Thymus (tissue), 11 donors: ENCODE measurements around the gene CACUL1. TPM values are rescaled to one million over a fixed set of nuclear protein-coding genes. Genes with fewer than 3 reads are reported as not detected.
A peak's percentile ranks its signal among the peaks of the same experiment; 100 is the strongest.

ENCODE experiments used
- DNase-seq, 9 donors: peaks; one replicate each; pipeline ENCODE4 v3.0.0-alpha.2; 2013; ENCODE audit warnings: low spot score in 9 of 9, low read depth in 6 of 9, missing footprints in 1 of 9
- H3K27ac ChIP-seq, 2 donors: one replicate each; pipeline ENCODE4 v1.5.1; 2013; ENCODE audit warnings: control low read depth in 1 of 2, low read depth in 1 of 2, low read length in 1 of 2, mild to moderate bottlenecking in 1 of 2, moderate library complexity in 1 of 2
- H3K27me3 ChIP-seq, 2 donors: one replicate each; pipeline ENCODE4 v1.5.1; 2013; ENCODE audit warnings: low read length in 1 of 2; ENCODE audit not compliant: control insufficient read depth in 2 of 2, insufficient read depth in 1 of 2
- H3K36me3 ChIP-seq, 2 donors: one replicate each; pipeline ENCODE4 v1.5.1; 2013; ENCODE audit warnings: low read length in 1 of 2, mild to moderate bottlenecking in 1 of 2, moderate library complexity in 1 of 2; ENCODE audit not compliant: control insufficient read depth in 2 of 2, insufficient read depth in 2 of 2
- H3K4me1 ChIP-seq, 2 donors: one replicate each; pipeline ENCODE4 v1.5.1; 2013; ENCODE audit warnings: low read length in 2 of 2; ENCODE audit not compliant: control insufficient read depth in 2 of 2, insufficient read depth in 2 of 2
- H3K4me3 ChIP-seq, 2 donors: one replicate each; pipeline ENCODE4 v1.5.1; 2013; ENCODE audit warnings: low read length in 2 of 2, control low read depth in 1 of 2, mild to moderate bottlenecking in 1 of 2
- H3K9me3 ChIP-seq, 2 donors: one replicate each; pipeline ENCODE4 v1.5.1; 2013; ENCODE audit warnings: low read length in 1 of 2, mild to moderate bottlenecking in 1 of 2; ENCODE audit not compliant: control insufficient read depth in 2 of 2, insufficient read depth in 1 of 2
- WGBS: extraction: QIAGEN DNeasy Blood & Tissue Kit; methylation state at CpG from one replicate; pipeline ENCODE4 v1.1.7; 2013; 5-methylcytosine and 5-hydroxymethylcytosine counted together
- polyA plus RNA-seq: library from polyadenylated mRNA; stranded (reverse); fragments of 200-250 nt; gene quantifications from one replicate; pipeline ENCODE4 v1.2.3, GENCODE V29; 2013
- total RNA-seq: library from RNA; stranded (reverse); fragments of 120-200 nt; gene quantifications from one replicate; pipeline ENCODE4 v1.2.4, GENCODE V29; 2013
- donor health status: healthy.

Gene CACUL1
- total and polyA plus RNA-seq, 2 donors: 9.9 to 15.4 TPM

DNA sequence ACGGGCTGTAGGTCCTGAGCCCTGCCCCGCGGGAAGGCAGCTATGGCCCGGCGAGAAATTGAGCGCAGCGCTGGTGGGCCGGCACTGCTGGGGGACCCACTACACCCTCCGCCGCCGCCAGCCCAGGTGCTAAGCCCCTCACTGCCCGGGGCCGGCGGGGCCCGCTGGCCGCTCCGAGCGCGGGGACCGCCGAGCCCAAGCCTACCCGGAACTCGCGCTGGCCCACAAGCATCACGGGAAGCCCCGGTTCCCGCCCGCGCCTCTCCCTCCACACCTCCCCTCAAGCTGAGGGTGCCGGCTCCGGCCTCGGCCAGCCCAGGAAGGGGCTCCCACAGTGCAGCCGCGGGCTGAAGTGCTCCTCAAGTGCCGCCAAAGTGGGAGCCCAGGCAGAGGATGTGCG, 5.5 kb upstream of the CACUL1 start:
- H3K27me3 ChIP-seq: peaks cover 0 to 10% of the 10 kb centered on the region in 2 donors
- peaks cover 0 to 8% of the 10 kb centered on the region in 2 donors for H3K4me1 ChIP-seq
- no peaks in the 10 kb centered on the region for H3K9me3 ChIP-seq
- no peak overlapping the region for H3K27ac ChIP-seq
- no peak overlapping the region for H3K4me3 ChIP-seq
- WGBS: 98% methylated on average over 36 of the region's 36 CpGs
- H3K36me3 ChIP-seq: no peaks in the 10 kb centered on the region
- no peak for DNase-seq

DNA sequence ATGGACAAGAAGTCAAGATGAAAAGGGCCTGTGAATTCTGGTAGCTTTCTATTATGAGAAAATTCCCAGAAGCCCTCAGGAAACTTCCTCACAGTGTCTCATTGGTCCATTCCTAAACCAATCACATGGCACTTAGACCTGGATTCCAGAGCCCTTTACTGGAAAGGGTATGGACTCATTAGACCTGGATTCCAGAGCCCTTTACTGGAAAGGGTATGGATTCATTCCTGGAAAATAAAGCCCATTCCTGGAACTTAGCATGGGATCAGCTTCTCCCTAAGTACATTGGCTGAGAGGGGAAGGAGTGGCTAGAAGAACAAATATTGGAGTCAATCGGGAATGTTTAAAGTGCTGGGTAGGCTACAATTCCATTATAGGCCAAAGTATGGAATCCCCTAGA, 3.7 kb upstream of the CACUL1 start:
- H3K27me3 ChIP-seq: peaks cover 0 to 11% of the 10 kb centered on the region in 2 donors
- no peak overlapping the region for H3K27ac ChIP-seq
- H3K36me3 ChIP-seq: no peaks in the 10 kb centered on the region
- peaks cover 3 to 14% of the 10 kb centered on the region in 2 donors for H3K4me1 ChIP-seq
- DNase-seq: no peak
- WGBS: 91% methylated on average over 1 of the region's 1 CpG
- no peak overlapping the region for H3K4me3 ChIP-seq
- no peaks in the 10 kb centered on the region for H3K9me3 ChIP-seq

DNA sequence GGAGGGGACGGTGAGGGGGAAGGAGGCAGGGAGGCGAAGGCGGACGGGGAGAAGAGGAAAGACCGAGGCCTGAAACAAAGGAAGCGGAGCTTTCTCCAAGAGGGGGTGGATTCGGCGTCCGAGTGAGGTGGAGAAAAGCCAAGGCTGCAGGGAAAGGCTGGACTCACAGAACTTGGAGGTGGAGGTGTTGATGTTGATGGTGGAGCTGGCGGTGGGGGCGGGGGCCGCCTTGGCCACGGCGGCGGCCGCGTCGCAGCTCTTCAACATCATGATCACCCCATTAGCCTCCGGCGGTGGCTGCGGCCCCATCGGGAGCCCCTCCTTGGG, 578 bp downstream of the CACUL1 start:
- Histone ChIP-seq H3K4me1 (peaks cover 9 to 20% of the 10 kb centered on the region in 2 donors), H3K27me3 (peaks cover 0 to 11% of the 10 kb centered on the region in 2 donors), H3K4me3 (peak overlapping the region; percentile 93 to 97), H3K9me3 (no peaks in the 10 kb centered on the region), H3K27ac (peak overlapping the region; percentile 95 to 96), H3K36me3 (no peaks in the 10 kb centered on the region)
- peak in 5 of 9 donors; percentile 29 to 45 (median 38) for DNase-seq
- under 1% methylated on average over 22 of the region's 22 CpGs for WGBS

DNA sequence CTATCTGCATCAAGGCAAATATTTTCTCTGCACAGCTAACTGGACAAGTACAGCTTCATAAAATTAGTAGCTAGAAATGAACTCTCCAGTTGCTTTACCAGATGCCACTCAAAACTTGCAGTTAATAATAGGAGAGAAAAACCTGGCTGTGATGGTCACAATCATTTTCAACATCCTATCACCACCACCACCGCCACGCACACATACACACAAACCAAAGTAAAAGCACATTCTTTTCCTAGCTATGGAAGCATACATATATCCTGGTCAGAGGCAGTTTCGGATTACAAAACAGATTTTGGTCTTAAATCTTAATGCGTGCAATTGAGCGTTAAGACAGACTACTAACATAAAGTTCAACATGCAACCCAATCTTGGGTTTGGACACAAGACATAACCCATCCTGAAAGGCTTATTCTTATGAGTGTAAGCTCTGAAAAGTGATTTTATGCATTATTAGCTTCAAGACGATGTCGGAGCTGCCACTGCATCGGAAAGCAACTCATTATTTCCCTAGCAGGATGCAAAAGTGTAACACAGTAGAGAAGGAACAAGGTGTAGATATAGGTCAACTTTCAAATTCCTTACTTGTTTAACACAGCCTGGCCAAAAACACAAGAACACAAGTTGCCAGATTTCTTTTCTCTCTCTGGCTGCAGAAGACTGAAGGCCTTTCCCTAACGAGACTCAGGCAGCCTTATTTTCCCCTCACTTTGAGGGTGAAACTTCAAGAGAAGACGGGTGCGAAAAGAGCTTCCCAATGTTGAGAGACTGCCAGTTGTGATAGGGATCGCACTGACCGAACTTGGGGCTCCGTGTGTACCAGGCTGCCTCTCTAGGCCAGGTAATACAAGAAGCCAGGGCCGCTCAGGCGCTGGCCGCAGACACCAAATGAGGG, 1.2 kb downstream of the CACUL1 start:
- H3K4me1 ChIP-seq: peaks cover 9 to 20% of the 10 kb centered on the region in 2 donors

DNA sequence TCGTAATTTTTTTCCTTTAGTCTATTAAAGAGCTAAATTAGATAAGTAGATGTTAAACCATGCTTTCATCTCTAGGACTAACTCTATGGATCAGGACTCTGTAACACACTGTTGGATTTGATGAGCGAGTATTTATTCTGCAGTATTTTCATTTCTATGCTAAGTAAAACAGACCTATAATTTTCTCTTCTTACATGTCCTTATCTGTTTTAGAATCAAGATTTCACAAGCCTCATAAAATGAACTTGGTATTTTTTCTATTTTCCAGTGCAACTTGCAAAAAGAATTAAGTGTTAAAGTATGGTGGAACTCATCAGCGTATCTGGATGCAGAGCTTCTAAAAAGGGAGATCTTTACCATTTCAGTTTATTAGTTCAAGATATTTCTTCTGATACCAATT, 2.4 kb downstream of the CACUL1 start:
- Histone ChIP-seq H3K4me3 (no peak overlapping the region), H3K4me1 (peaks cover 9 to 20% of the 10 kb centered on the region in 2 donors), H3K27me3 (peaks cover 0 to 11% of the 10 kb centered on the region in 2 donors), H3K9me3 (no peaks in the 10 kb centered on the region), H3K27ac (no peak overlapping the region), H3K36me3 (peaks cover 4 to 5% of the 10 kb centered on the region in 2 donors)
- no peak for DNase-seq
- 95% methylated on average over 3 of the region's 3 CpGs for WGBS

More for the DNA sequence above, 1.2 kb downstream of the CACUL1 start:
- H3K36me3 ChIP-seq: peaks cover 0 to 3% of the 10 kb centered on the region in 2 donors
- H3K9me3 ChIP-seq: no peaks in the 10 kb centered on the region
- peaks cover 0 to 11% of the 10 kb centered on the region in 2 donors for H3K27me3 ChIP-seq
- H3K4me3 ChIP-seq: peak overlapping the region; percentile 93 to 97
- peak in 1 of 9 donors; percentile 64 for DNase-seq
- H3K27ac ChIP-seq: peak overlapping the region; percentile 33 to 95
- 8% methylated on average over 17 of the region's 17 CpGs for WGBS

DNA sequence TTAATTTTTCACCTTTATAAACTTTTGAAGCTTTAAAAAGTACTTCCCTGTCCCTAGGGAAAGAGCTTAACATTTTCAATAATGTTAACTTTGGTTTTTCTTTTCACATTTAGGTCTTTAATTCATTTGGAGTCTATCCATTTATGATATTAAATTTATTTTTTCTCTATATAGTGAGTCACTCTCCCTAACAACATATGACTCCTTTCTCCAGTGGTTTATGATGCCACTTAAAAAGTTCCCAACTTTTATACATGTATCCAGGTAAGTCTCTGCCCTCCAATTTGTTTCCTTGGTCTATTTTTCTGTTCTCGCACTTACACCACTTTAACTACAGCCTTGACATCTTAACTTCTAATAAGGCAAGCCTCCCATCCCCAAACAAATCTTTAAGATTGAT, 3.5 kb downstream of the CACUL1 start:
- Histone ChIP-seq H3K27me3 (peaks cover 0 to 11% of the 10 kb centered on the region in 2 donors), H3K9me3 (no peaks in the 10 kb centered on the region), H3K27ac (no peak overlapping the region), H3K36me3 (peaks cover 4 to 5% of the 10 kb centered on the region in 2 donors), H3K4me3 (no peak overlapping the region), H3K4me1 (peaks cover 9 to 20% of the 10 kb centered on the region in 2 donors)
- DNase-seq: no peak
- 100% methylated on average over 1 of the region's 1 CpG for WGBS

DNA sequence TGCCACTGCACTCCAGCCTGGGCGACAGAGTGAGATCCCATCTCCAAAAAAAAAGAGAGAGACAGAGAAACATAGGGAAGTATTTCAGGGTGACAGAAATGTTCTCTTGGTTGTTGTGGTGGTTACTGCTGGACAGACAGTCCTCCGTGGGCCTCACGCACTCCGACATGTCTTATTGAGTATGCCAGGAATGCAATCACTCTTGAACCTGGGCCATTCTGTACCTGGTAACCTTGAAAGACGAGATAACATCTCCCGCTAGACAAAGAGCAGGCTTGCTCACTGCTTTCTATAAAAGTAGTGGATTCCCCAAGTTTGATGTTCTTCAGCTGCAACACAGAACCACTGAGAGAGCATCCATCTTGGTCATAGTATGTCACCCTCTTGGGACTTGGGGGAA, 6.7 kb downstream of the CACUL1 start:
- H3K36me3 ChIP-seq: peaks cover 4 to 5% of the 10 kb centered on the region in 2 donors
- no peak for DNase-seq
- peaks cover 2% of the 10 kb centered on the region in 2 donors for H3K4me1 ChIP-seq
- no peaks in the 10 kb centered on the region for H3K9me3 ChIP-seq
- no peak overlapping the region for H3K4me3 ChIP-seq
- H3K27ac ChIP-seq: no peak overlapping the region
- no peaks in the 10 kb centered on the region for H3K27me3 ChIP-seq
- WGBS: 94% methylated on average over 6 of the region's 6 CpGs

DNA sequence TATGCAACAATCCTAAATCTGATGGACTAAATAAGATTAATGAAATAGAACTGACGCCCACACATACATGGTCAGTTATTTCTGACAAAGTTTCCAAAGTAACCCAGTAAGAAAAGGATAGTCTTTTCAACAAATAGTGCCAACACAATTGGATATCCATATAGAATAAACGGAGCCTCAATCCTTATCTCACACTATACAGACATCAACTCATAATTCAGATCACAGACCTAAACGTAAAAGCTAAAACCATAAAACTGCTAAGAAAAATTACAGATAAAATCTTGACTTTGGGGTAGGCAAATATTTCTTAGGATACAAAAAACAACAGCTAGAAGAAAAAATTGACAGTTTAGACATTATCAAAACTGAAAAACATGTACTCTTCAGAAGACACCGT, 8.5 kb downstream of the CACUL1 start:
- H3K27me3 ChIP-seq: no peaks in the 10 kb centered on the region
- no peaks in the 10 kb centered on the region for H3K4me1 ChIP-seq
- H3K4me3 ChIP-seq: no peak overlapping the region
- no peaks in the 10 kb centered on the region for H3K9me3 ChIP-seq
- H3K36me3 ChIP-seq: peaks cover 4 to 5% of the 10 kb centered on the region in 2 donors
- no peak for DNase-seq
- 83% methylated on average over 4 of the region's 4 CpGs for WGBS
- H3K27ac ChIP-seq: no peak overlapping the region

DNA sequence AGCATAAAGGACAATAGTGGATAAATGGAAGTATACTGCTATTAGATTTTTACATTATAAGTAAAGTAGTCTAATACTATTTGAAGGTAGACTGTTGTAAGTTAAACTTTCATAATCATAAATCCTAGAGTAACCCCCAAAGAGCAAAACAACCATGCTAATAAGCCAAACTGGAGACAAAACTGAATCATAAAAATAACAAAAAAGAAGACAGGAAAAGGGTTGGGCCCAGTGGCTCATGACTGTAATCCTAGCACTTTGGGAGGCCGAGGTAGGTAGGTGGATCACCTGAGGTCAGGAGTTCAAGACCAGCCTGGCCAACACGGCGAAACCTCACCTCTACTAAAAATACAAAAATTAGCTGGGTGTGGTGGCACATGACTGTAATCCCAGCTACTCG, 9.7 kb downstream of the CACUL1 start:
- WGBS: 97% methylated on average over 4 of the region's 4 CpGs
- Histone ChIP-seq H3K27ac (no peak overlapping the region), H3K36me3 (peaks cover 4 to 5% of the 10 kb centered on the region in 2 donors), H3K4me1 (no peaks in the 10 kb centered on the region), H3K4me3 (no peak overlapping the region), H3K27me3 (no peaks in the 10 kb centered on the region), H3K9me3 (no peaks in the 10 kb centered on the region)
- no peak for DNase-seq
